GM19328 (cell line): ENCODE measurements around the gene PLD4.
"Not testable (repeated sequence)": the region's sequence is repeated elsewhere in the genome, so short reads cannot be mapped to it uniquely, and the experiment has no call there.

ENCODE experiments used
- ATAC-seq: cut with Tn5 transposase; IDR thresholded peaks from one replicate; pipeline ENCODE4 v1.9.1; 2021; ENCODE audit warnings: mild to moderate bottlenecking, moderate library complexity; ENCODE audit not compliant: unreplicated experiment

Gene PLD4

DNA sequence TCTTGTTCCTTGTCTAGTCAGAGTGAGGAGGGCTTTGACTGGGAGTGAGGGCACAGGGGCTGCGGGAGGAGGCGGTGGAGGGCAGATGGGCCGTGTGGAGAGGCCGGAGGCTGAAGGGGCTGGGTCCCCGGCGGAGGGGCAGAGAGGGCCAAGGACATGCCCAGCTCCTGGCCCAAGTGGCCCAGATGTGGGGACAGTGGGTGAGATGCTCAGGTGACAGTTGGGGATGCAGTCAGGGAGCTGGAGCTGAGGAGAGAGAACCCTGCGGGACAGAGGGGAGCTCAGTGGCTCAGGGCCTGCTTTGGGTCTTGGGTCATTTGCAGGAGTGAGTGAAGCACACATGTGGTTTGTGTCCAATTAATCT lies 26.5 kb upstream of the PLD4 start:
- no peak for ATAC-seq

DNA sequence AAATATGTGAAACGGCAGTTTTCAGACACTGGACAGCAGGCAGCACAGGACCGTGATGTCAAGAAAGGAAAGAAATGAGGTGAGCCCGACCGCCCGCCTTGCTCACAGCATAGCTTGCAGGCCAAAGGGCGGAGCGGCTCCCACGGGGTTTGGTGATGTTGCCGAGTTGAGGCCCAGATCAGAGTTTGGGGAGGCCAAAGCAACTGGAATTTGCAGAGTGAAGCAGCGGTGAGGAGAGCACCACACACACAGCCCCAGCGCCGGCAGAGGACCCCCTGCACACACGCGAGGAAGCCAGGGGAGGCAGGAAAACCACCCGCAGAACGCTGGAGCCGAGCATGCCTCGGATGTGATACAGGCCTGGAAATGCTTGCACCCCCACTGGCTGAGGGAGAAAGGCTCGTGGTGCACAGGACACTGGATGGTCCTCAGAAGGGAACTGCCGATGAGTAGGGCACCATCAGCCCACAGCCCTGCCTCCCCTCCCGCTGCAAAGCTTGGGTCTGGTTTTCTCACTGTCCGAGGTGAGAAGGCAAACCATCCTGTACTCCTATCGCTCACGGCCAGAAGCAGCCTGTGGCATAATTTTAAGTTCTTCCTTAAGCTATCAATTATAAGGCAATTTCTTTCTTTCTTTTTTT lies 25.7 kb upstream of the PLD4 start:
- no peak for ATAC-seq

DNA sequence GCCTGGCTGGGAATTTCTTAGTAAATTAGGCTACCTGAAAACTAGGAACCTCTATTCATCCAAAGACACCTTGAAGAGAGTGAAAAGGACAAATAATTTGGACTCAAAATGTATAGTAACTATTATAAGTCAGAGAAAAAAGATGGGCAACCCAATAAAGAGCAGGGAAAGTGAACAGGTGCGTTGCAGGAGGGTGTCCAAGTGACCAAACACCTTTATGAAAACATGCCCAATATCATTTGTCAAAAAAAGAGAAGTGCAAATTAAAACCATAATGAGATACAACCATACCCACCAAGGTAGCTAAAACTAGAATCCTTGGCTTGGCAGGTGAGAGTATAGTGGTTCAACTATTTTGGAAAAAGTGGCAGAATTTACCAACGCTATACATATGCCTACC lies 24.9 kb upstream of the PLD4 start:
- ATAC-seq: no peak

DNA sequence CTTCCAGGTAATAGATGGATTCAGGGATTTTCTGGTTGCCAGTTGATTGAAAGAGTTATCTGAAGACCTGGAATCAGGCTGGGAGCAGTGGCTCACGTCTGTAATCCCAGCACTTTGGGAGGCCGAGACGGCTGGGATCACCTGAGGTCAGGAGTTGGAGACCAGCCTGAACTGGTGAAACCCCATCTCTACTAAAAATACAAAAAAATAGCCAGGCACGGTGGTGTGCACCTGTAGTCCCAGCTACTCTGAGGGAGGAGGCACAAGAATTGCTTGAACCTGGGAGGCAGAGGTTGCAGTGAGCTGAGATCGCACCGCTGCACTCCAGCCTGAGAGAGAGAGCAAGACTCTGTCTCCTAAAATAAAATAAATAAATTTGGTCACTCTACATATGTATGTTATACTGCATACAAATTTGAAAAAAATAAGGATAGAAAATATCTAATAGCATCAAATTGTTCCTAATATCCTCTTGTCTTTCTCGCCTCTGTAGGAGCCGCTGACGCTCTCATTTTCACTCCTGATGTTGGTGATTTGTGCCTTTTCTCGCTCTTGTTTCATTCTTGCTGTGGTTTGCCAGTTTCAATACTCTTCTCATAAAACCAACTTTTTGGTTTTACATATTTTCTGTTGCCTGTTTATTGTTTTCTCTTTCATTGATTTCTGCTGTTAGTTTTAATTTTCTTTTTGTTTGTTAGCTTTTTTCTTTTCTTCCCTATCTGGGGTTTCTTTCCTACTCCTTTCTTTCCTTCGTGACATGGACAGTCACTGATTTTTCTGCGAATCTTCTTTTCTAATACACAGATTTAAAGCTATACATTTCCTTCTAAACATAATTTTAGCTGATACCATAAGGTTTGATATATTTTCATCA lies 23.8 kb upstream of the PLD4 start:
- ATAC-seq: no peak

DNA sequence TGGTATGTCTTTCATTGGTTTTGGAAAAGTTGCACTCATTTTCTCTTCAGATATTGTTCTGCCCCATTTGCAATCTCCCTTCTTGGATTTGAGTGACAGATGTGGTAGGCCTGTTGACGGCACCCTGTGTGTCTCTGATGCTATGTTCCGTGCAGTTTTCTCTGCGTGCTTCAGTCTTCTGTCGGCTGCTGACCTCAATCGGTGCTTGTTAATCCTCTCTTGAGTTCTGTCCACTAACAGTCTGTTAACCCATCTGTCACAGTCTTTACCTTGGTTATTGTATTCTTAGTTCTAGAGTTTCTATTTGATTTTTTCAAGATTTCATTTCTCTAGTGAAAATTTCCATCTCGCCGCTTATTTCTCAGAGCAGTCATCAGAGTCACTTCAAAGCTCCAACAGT lies 20.7 kb upstream of the PLD4 start:
- ATAC-seq: no peak

DNA sequence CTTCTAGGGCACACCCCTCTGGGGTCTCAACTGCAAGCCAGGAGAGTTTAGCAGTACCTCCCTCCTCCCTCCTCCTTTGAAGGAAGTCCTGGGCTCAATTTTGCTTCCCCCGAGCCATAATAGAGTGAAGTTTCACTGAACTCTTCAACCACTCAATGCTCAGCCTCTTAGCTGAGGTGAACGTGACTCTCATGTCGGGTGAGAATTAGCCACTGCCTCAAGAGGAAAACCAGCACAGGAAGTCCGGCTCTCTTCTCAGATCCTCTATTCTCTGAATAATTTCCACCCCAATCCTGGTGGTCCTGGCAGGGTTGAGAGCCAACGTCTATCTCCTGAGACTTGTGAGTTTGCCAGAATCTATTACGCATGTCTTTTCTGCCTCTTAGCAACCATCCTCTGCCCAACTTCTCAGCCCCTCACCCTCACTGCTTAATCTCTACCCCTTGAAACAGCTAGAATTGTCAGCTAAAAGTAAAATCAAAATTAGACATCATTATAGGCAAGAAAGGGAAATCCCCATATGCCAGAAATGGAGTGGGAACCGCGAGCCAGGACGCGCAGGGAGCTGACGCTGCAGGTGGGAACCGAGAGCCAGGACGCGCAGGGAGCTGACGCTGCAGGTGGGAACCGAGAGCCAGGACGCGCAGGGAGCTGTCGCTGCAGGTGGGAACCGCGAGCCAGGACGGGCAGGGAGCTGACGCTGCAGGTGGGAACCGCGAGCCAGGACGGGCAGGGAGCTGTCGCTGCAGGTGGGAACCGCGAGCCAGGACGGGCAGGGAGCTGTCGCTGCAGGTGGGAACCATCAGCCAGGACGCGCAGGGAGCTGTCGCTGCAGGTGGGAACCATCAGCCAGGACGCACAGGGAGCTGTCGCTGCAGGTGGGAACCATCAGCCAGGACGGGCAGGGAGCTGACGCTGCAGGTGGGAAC lies 19.8 kb upstream of the PLD4 start:
- ATAC-seq: not testable (repeated sequence)

DNA sequence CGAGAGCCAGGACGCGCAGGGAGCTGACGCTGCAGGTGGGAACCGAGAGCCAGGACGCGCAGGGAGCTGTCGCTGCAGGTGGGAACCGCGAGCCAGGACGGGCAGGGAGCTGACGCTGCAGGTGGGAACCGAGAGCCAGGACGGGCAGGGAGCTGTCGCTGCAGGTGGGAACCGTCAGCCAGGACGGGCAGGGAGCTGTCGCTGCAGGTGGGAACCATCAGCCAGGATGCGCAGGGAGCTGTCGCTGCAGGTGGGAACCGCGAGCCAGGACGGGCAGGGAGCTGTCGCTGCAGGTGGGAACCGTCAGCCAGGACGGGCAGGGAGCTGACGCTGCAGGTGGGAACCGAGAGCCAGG lies 19.1 kb upstream of the PLD4 start:
- not testable (repeated sequence) for ATAC-seq

DNA sequence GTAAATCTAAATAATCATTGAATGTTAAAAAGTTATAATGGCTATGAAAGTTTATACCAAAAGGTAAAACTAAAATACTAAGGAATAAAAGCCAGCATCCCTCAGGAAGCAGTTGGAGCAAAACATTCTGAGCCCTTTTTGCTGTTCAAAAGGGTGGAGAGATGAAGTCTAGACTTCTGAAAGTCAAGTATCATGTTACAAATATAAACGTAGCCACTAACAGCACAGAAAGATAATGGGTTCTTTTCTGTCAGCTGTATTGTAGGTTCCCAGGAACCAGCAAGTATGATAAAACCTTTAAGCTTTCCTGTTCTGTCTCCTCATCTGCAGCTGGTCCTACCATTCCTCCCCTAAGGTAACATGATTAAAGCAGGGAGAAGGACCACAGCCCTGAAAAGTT lies 16.4 kb upstream of the PLD4 start:
- no peak for ATAC-seq

DNA sequence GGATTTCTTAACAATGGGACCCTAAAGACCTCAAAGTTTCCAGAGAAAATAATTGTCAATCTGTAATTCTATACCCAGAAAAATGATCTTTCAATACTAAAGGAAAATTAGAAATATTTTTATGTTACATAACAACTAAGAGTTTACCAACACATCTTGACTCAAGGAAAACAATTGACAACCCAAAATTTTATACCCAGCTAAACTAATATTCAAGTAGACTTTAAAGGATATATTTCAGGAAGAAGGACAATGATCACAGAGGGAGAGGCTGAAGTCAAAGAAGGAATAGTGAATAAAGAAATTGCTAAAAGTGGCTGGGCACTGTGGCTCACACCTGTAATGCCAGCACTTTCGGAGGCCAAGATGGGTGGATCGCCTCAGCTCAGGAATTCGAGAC lies 12.6 kb upstream of the PLD4 start:
- ATAC-seq: no peak

DNA sequence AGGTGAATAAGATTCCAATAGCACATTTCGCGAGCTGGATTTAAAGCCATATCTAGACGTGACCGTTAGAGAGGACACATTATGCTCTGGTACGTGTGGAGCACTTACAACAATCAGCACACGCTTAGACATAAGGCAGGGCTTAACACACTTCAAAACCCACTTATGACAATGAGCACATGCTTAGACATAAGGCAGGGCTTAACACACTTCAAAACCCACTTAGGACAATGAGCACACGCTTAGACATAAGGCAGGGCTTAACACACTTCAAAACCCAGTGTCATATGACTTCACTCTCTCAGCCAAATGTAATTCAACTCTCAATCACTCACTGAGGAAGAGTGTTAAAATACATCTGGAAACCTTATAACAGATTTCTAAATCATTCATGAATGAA lies 11.2 kb upstream of the PLD4 start:
- no peak for ATAC-seq

DNA sequence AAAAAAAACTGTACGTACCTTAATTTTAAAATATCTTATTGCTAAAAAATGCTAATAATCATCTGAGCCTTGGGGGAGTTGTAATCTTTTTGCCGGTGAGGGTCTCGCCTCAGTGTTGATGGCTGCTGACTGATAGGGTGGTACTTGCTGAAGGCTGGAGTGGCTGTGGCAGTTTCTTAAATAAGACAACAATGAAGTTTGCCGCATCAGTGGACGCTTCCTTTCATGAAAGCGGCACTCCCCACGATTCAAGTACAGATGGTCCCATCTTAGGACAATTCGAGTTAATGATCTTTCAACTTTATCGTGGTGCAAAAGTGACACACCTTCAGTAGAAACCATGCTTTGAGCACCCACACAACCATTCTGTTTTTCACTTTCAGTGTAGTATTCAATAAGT lies 7.6 kb upstream of the PLD4 start:
- no peak for ATAC-seq

DNA sequence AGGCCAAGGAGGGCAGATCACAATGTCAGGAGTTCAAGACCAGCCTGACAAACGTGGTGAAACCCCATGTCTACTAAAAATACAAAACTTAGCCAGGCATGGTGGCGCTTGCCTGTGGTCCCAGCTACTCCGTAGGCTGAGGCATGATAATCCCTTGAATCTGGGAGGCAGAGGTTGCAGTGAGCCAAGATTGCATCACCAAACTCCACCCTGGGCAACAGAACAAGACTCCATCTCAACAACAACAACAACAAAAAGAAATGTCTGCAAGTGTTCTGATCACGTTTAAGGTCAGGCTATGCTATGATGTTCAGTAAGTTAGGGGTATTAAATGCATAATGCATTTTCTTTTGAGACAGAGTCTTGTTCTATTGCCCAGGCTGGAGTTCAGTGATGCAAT lies 6.7 kb upstream of the PLD4 start:
- ATAC-seq: no peak

DNA sequence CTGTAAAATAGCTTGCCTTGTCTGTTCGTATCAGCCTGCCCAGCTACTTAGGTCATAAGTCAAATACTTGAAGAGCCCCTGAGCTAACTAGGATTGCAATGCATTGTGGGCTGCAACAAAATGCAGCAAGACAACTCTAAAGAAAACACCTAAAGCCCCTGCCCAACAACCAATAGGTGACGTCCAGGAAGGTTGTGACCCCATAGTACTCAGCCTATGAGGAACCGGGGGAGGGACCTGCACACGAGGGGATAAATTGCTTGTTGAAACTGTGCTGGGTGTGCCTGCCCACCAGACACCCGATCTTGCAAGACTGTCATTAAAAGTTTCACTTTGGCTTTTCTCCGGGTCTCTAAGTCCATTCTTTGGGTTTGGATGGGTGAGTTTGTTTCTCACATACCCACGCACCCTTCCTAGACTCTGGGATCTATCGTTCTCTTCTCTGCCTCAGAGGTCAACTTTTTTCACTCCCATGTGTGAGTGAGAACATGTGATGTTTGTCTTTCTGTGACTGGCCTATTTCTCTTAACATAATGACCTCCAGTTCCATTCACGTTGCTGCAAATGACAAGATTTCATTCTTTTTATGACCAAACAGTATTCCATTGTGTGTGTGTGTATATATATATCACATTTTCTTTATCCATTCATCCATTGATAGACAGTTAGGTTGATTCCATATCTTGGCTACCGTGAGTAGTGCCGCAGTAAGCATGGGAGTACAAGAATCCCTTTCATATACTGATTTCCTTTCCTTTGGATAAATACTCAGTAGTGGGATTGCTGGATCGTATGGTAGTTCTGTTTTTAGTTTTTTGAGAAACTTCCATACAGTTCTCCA lies 5.3 kb upstream of the PLD4 start:
- not testable (repeated sequence) for ATAC-seq

DNA sequence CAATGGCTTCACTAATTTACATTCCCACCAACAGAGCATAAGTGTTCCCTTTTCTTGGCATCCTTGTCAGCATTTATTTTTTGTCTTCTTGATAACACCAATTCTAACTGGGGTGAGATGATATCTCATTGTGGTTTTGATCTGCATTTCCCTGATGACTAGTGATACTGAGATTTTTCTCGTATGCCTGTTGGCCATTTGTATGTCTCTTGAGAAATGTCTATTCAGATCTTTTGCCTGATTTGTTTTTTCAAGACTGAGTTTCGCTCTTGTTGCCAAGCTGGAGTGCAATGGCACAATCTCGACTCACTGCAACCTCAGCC lies 4.7 kb upstream of the PLD4 start:
- no peak for ATAC-seq

DNA sequence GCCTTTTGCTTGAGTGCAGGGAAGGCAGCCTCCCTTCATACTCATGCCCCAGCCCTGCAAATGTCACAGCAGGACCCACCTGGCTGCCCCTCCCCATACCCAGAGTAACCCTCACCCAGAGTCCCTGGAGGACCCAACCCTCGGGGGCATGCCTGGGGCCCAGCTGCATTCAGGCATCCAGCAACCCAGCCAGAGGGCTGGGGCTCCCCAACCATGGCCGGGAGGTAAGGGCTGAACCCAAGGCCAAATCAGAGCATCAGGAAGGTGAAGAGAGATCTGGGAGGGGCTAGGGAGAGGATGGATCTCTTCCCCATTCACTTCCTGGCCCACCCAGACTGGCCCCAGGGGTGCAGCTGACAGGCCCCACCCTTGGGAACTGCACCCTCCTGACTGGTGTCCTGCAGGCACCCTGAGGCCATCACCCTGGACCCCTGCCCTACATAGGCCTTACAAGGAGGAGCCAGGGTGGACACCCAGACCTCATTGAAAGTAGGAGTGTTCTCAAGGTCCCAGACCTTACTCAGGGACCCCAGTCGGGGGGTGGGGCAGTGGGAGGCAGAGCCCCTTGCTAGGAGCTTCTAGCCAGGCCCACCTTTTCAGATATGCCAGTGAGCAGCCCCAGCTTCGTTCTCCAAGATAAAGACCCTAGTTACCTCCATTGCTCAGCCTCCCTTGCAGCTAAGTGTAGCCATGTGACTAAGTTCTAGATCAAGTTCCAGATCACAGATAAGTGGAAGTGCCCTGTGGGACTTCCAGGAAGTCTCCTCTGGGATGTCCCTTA lies 849 bp upstream of the PLD4 start:
- no peak for ATAC-seq

DNA sequence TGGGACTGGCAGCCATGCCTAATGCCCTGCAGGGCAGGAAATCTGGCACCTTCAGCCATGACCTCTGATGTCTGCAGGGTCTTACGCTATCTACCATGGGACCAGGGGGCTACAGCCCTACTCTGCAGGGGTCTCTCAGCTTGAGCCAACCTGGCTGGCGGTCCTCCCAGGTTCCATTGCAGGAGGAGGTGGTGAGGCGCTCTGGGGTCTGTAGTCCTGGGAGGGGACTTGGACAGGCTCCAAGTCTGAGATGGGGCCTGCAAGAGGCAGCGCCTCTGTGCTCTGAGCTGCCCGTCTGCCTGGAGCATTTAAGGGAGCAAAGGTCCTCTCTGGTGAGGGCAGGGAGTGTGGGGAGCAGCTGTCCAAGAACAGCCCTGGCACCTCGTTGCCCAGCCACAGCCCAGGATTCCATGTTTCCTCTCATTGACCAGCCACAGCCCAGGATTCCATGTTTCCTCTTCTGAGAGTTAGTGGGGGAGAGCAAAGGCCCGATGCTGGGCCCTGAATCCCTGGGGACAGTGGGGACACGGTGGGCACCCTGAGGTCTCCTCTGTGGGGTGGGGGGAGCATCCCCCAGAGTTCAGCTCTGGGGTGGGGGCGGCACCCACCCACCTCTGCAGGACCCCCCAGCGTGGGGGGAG lies 655 bp downstream of the PLD4 start:
- ATAC-seq: no peak

DNA sequence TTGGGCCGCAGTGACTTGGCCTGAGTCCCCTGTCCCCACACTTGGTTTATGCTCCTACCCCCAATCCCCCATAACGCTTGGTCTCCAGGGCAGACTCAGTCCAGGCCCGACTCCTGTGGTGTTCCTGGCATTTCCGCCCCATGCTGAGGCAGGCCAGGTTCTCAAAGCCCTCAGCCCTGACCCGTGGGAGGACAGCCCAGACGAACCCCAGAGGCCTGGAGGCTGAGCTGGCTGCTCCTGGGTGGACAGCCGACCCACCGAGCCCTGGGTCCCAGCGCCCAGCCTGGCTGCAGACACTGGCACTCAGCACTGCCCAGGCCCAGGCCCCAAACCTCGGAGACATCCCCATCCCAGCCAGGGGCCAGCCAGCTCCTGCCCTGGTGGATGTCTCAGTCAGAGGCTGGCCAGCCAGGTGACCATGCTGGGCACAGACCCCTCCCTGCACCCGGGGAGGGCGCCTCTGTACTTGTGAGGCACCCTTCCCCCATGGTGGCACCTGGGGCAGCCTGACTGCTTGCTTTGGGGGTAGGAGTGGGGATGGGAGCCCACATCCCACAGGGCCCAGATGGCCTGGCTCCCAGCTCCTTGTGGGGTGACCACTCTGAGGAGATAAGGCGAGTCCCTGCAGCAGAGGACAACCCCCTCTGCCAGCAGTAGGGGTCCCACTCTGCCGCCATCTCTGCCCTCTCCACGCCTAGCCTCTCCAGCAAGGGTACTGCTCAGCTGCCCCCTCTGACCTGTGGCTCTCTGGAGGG lies 1.4 kb downstream of the PLD4 start:
- ATAC-seq: no peak

DNA sequence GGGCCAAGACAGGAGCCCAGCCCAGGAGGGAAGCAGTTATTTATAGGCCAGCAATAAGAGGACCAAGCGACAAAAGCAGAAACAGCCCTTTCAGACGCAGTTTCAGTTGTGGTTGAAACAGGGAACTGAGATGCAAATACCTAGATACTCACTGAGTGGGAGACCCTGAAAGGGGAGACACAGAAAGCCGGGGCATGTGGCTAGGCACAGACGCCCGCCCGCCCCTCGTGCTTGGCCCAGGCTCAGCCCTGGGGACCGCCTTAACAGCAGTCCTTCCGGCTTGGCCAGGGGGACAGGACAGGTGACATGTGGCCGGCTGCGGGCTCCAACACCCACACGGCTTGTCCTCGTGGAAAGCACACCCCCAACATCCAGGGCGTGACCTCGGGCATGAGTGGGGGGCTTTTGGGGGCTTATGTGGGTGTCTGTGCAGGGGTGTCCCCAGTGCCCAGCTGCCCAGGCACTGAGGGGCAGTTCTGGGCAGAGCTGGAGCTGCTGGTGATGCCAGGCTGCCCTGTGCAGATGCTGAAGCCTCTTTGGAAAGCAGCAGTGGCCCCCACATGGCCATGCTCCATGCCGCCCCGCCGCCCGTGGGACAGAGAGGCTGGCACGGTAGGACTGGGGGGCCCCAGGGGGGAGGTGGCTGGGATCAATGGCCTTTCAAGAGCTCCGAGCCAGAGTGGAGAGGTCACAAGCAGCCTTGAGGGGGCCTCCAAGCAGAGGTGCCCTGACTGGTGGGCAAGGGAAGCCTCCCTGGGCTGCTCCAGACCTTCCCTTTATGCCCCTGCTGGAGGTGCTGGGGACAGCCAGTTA lies 2.1 kb downstream of the PLD4 start:
- no peak for ATAC-seq
